Panc1 (cell line): ENCODE data around the gene PANX3.

Experiments used
- CTCF ChIP-seq: fragments of 450-650 bp; IDR thresholded peaks from 2 replicates; pipeline ENCODE4 v1.5.1; 2017; ENCODE audit warnings: mild to moderate bottlenecking
- POLR2AphosphoS5 ChIP-seq: IDR thresholded peaks from 2 replicates; pipeline ENCODE4 v1.6.1; 2012; ENCODE audit warnings: mild to moderate bottlenecking, low read depth, low read length, moderate library complexity
- REST ChIP-seq, 2 experiments: IDR thresholded peaks; 2 replicates each; pipeline ENCODE4 v1.6.1; 2011 to 2012; ENCODE audit warnings: low read depth in 2 of 2, control low read depth in 1 of 2, low read length in 1 of 2, mild to moderate bottlenecking in 1 of 2, moderate library complexity in 1 of 2; ENCODE audit not compliant: insufficient read depth in 1 of 2

- TF ChIP-seq CTCF (no peak), REST (IDR thresholded peaks at IDR 0.05; ENCODE audit: insufficient read depth in 1 of 2, low read depth in 2 of 2, low read length in 1 of 2) (no peak), POLR2AphosphoS5 (no peak)
These were observed 33.4 kb upstream of the PANX3 start for GRCh38 chr11:124577716-124578427.
